ENCODE data around the gene ZNF138.

The ZNF138 gene

GRCh38 chr7:64876792-64877713 is 82.8 kb downstream of the ZNF138 start:
- no peak for DNase-seq

- no peak for DNase-seq
These were observed 83.7 kb downstream of the ZNF138 start for GRCh38 chr7:64877714-64878610.

DNA sequence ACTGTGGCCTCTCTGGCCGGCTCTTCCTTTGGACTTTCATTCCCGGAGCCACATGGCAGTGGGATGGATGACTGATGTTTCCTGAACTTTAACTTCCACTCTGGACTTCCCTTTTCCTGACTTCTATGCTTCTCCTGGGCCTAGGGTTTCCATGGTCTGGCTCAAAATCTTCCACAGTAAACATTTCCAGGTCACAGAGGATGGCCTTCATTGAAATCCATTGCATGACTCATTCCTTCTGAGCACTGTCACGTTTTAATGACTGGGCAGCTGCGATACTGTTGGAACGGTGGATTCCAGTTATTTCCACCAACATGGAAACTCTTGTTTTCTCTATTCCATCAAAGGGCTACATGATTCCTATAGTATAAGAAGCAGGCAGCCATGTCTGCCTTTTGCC is 84.5 kb downstream of the ZNF138 start:
- no peak for DNase-seq

GRCh38 chr7:64879086-64879730 is 85.0 kb downstream of the ZNF138 start:
- DNase-seq = no peak

- no peak for DNase-seq
These were observed 85.6 kb downstream of the ZNF138 start for GRCh38 chr7:64879800-64880199.

GRCh38 chr7:64880322-64881297 is 86.4 kb downstream of the ZNF138 start:
- DNase-seq = no peak

GRCh38 chr7:64881461-64882287 is 87.4 kb downstream of the ZNF138 start:
- no peak for DNase-seq

DNA sequence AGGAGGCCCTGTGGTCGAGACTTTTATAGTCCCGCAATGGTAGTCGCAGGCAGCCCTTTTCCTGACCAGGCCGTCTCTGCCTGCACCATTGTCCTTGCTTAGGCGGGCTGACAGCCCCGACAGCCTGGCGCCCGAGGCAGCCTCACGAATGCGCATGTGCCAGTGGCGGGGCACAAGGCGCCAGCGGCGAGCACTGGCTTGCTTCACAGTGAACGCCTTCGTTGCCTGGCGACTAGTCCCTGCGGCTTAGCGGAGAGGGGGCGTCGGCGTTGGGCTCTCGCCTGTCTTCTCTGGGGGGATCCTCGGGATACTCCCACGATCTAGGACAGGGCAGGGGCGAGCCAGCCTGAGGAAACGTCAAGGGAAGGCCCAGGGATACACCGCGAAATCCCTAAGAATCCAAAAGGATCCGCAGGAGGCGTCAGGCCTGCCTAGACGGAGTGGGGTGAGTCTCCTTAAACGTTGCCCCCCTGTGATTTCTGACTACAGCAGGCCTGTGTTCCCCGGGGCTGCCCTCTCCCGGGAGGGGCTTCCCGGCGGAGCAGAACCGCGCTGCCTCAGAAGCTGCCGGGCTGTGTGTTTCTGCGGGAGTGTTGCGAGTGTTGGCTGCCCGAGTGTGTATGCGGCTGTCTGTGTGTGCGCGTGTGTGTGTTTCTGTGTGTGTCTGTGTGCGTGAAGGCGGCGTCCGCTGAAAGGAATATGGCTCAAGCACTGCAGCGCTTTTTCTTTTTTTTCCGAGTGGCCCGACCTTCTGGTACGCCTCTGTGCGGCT is 88.3 kb downstream of the ZNF138 start:
- DNase-seq = no peak

Measured in amniotic stem cell (primary cell).